Measurements from ENCODE around the gene CIB2. TPM values are rescaled to one million over a fixed set of nuclear protein-coding genes. Genes with fewer than 3 reads are reported as not detected.

The CIB2 gene
- total RNA-seq, 2 experiments from 2014 or later, result 0.82 to 1.7 TPM

DNA sequence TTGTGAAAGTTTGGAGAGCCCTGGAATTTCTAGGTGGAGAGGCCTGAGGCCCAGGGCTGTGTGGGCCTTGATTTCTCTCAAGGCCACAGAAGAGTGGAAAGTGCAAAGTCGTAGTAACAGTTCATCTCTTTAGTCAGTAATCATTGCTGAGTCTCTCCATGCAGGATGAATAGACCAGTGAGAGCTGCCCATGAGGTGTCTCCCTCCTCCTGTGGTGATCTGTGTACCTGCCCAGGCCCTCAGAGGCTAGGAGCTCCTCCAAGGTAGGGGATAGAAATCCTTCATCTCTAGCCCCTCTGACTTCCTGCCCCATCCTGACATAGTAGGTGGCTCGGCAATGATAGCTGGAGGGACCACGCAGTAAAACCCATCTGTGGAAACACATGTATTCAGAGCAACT is 11.1 kb upstream of the CIB2 start:
- ATAC-seq (ENCODE audit: poor library complexity) (no peak), DNase-seq (no peak)
- ChIA-PET CTCF (no interaction called here), POLR2A (no interaction called here)
- Mint-ChIP-seq H3K9me3 (no peaks in the 10 kb centered on the region), H3K27ac (no peak overlapping the region), H3K36me3 (ENCODE audit: low read depth) (no peaks in the 10 kb centered on the region), H3K27me3 (no peaks in the 10 kb centered on the region), H3K4me1 (ENCODE audit: low read depth) (peaks cover 2% of the 10 kb centered on the region), H3K4me3 (no peak overlapping the region)
- Histone ChIP-seq H3K27me3 (ENCODE audit: control insufficient read depth in 1 of 2, insufficient read depth in 2 of 2, low read length in 2 of 2) (no peaks in the 10 kb centered on the region), H3K36me3 (ENCODE audit: insufficient read depth, low read length) (no peaks in the 10 kb centered on the region), H3K4me3 (ENCODE audit: low read length) (no peak overlapping the region), H3K4me1 (ENCODE audit: insufficient read depth, low read length) (no peaks in the 10 kb centered on the region), H3K9me3 (ENCODE audit: control insufficient read depth in 1 of 2, insufficient read depth in 1 of 2, low read length in 2 of 2) (no peaks in the 10 kb centered on the region), H3K27ac (ENCODE audit: low read depth in 1 of 2, low read length in 2 of 2) (no peak overlapping the region)
- TF ChIP-seq, protein P1, sequence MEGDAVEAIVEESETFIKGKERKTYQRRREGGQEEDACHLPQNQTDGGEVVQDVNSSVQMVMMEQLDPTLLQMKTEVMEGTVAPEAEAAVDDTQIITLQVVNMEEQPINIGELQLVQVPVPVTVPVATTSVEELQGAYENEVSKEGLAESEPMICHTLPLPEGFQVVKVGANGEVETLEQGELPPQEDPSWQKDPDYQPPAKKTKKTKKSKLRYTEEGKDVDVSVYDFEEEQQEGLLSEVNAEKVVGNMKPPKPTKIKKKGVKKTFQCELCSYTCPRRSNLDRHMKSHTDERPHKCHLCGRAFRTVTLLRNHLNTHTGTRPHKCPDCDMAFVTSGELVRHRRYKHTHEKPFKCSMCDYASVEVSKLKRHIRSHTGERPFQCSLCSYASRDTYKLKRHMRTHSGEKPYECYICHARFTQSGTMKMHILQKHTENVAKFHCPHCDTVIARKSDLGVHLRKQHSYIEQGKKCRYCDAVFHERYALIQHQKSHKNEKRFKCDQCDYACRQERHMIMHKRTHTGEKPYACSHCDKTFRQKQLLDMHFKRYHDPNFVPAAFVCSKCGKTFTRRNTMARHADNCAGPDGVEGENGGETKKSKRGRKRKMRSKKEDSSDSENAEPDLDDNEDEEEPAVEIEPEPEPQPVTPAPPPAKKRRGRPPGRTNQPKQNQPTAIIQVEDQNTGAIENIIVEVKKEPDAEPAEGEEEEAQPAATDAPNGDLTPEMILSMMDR (IDR thresholded peaks at IDR 0.05), result no peak
- intact Hi-C loops (cut with DNase I, micrococcal nuclease), result loop anchor here in 1 of 2 experiments (10.0 kb wide), 1 partner anchor 718 kb away; the partner anchor contains the start of genes HMG20A and PEAK1

DNA sequence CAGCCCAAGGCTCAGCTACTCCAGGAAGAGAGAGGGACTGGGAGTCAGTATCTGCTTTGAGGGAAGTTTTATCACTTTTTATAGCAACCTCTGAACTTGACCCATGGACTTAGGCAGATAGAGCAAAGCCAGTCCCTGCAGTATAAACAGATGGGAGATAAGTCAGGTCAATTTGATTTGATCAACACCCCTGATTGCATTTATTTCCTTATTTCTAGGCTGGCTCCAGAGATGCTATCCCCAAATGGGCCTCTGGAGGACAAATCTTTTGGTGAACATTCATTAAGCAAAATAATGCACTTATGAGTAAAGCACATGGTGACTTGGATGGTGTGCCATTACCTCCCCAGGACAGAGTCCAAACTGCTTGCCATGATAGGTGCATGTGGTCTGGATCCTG is 9.0 kb upstream of the CIB2 start:
- Histone ChIP-seq H3K27ac (ENCODE audit: low read depth in 1 of 2, low read length in 2 of 2) (no peak overlapping the region), H3K4me3 (ENCODE audit: low read length) (no peak overlapping the region), H3K4me1 (ENCODE audit: insufficient read depth, low read length) (no peaks in the 10 kb centered on the region), H3K36me3 (ENCODE audit: insufficient read depth, low read length) (no peaks in the 10 kb centered on the region), H3K27me3 (ENCODE audit: control insufficient read depth in 1 of 2, insufficient read depth in 2 of 2, low read length in 2 of 2) (no peaks in the 10 kb centered on the region), H3K9me3 (ENCODE audit: control insufficient read depth in 1 of 2, insufficient read depth in 1 of 2, low read length in 2 of 2) (no peaks in the 10 kb centered on the region)
- DNase-seq, result no peak
- TF ChIP-seq, protein P1 (IDR thresholded peaks at IDR 0.05), result no peak
- Mint-ChIP-seq H3K9me3 (no peaks in the 10 kb centered on the region), H3K4me1 (ENCODE audit: low read depth) (no peaks in the 10 kb centered on the region), H3K36me3 (ENCODE audit: low read depth) (no peaks in the 10 kb centered on the region), H3K4me3 (no peak overlapping the region), H3K27ac (no peak overlapping the region), H3K27me3 (no peaks in the 10 kb centered on the region)
- intact Hi-C loops (cut with DNase I, micrococcal nuclease), result loop anchor here in 1 of 2 experiments (10.0 kb wide), 1 partner anchor 715 kb away; the partner anchor contains the start of genes HMG20A and PEAK1
- CTCF ChIA-PET, result interaction anchor here (1.2 kb wide), 1 partner anchor 10 kb away, joined by 3 read pairs; no protein-coding TSS in a partner anchor
- POLR2A ChIA-PET, result no interaction called here
- no peak for ATAC-seq (ENCODE audit: poor library complexity)

DNA sequence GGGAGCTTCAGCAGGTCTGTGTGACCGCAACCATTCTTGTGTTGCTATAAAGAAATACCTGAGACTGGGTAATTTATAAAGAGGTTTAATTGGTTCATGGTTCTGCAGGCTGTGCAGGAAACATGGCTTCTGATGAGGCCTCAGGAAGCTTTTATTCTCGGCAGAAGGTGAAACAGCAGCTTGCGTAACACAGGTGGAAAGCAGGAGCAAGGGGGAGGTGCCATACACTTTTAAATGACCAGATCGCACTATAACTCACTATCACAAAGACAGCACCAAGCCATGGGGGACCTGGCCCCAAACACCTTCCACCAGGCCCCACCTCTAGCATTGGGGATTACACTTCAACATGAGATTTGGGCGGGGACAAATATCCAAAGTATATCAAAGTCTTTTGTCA is 8.3 kb upstream of the CIB2 start:
- Histone ChIP-seq H3K4me3 (ENCODE audit: low read length) (no peak overlapping the region), H3K36me3 (ENCODE audit: insufficient read depth, low read length) (no peaks in the 10 kb centered on the region), H3K27me3 (ENCODE audit: control insufficient read depth in 1 of 2, insufficient read depth in 2 of 2, low read length in 2 of 2) (no peaks in the 10 kb centered on the region), H3K27ac (ENCODE audit: low read depth in 1 of 2, low read length in 2 of 2) (no peak overlapping the region), H3K9me3 (ENCODE audit: control insufficient read depth in 1 of 2, insufficient read depth in 1 of 2, low read length in 2 of 2) (no peaks in the 10 kb centered on the region), H3K4me1 (ENCODE audit: insufficient read depth, low read length) (no peaks in the 10 kb centered on the region)
- ChIA-PET POLR2A (no interaction called here), CTCF (interaction anchor here (0.8 to 1.2 kb wide), 2 partner anchors 11 to 56 kb away, joined by 3 read pairs; no protein-coding TSS in a partner anchor)
- H3K27ac Mint-ChIP-seq, result no peak overlapping the region
- H3K9me3 Mint-ChIP-seq, result no peaks in the 10 kb centered on the region
- ATAC-seq (ENCODE audit: poor library complexity) (no peak), DNase-seq (no peak)
- H3K4me1 Mint-ChIP-seq (ENCODE audit: low read depth), result no peaks in the 10 kb centered on the region
- TF ChIP-seq, protein P1 (IDR thresholded peaks at IDR 0.05), result no peak
- no peaks in the 10 kb centered on the region for H3K36me3 Mint-ChIP-seq (ENCODE audit: low read depth)
- no peaks in the 10 kb centered on the region for H3K27me3 Mint-ChIP-seq
- H3K4me3 Mint-ChIP-seq, result no peak overlapping the region
- intact Hi-C loops (cut with DNase I, micrococcal nuclease), result no loop called here
